ENCODE data around the gene DSCAML1. TPM values are rescaled to one million over a fixed set of nuclear protein-coding genes. Genes with fewer than 3 reads are reported as not detected.

The DSCAML1 gene
- total RNA-seq, 1 donor from 2014 or later: 0.95 TPM

- ATAC-seq (no peak), DNase-seq (no peak)
- H3K9me3 ChIP-seq: no peaks in the 10 kb centered on the region
- intact Hi-C loops (cut with DNase I): no loop called here
- no peak for TF ChIP-seq CTCF (IDR thresholded peaks at IDR 0.05)
- H3K36me3 ChIP-seq: no peaks in the 10 kb centered on the region
- H3K4me3 ChIP-seq: no peak overlapping the region
- H3K27me3 ChIP-seq (ENCODE audit: low read depth): no peaks in the 10 kb centered on the region
- no peaks in the 10 kb centered on the region for H3K4me1 ChIP-seq
- no peak overlapping the region for H3K27ac ChIP-seq
Measured at GRCh38 chr11:117461396-117462182, 335.4 kb downstream of the DSCAML1 start.

DNA sequence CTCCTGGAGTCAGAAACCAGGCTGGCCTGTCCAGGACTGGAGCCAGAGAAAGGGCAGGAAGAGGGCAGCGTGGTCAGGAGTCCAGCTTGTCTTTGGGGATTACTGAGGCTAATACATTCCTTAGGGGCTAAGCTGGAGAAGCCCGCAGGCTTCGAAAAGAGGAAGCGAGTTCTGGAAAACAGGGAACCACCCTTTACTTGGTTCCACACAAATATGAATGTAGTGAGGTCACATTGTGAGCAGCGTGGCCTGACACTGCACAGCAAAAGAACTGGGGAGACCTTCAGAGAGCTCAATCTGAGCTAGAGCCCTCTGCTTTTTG lies 337.1 kb downstream of the DSCAML1 start:
- ATAC-seq: peak; percentile 24 to 28
- intact Hi-C loops (cut with DNase I): no loop called here

GRCh38 chr11:117459123-117459978 lies 337.7 kb downstream of the DSCAML1 start:
- no peaks in the 10 kb centered on the region for H3K4me1 ChIP-seq
- no peaks in the 10 kb centered on the region for H3K36me3 ChIP-seq
- peaks cover under 1% of the 10 kb centered on the region for H3K9me3 ChIP-seq
- intact Hi-C loops (cut with DNase I): no loop called here
- no peak overlapping the region for H3K4me3 ChIP-seq
- ATAC-seq (no peak), DNase-seq (no peak)
- no peaks in the 10 kb centered on the region for H3K27me3 ChIP-seq (ENCODE audit: low read depth)
- TF ChIP-seq CTCF (IDR thresholded peaks at IDR 0.05): no peak
- H3K27ac ChIP-seq: no peak overlapping the region

More for the DNA sequence above, 337.1 kb downstream of the DSCAML1 start:
- Histone ChIP-seq H3K27me3 (ENCODE audit: low read depth) (no peaks in the 10 kb centered on the region), H3K27ac (no peak overlapping the region), H3K9me3 (no peaks in the 10 kb centered on the region), H3K36me3 (no peaks in the 10 kb centered on the region), H3K4me1 (no peaks in the 10 kb centered on the region), H3K4me3 (no peak overlapping the region)
- DNase-seq: no peak
- TF ChIP-seq CTCF (IDR thresholded peaks at IDR 0.05): no peak

- Histone ChIP-seq H3K4me1 (no peaks in the 10 kb centered on the region), H3K36me3 (no peaks in the 10 kb centered on the region), H3K9me3 (peaks cover 8% of the 10 kb centered on the region), H3K27me3 (ENCODE audit: low read depth) (no peaks in the 10 kb centered on the region), H3K4me3 (no peak overlapping the region), H3K27ac (no peak overlapping the region)
- ATAC-seq: peak; percentile 9 to 11
- no peak for DNase-seq
- TF ChIP-seq CTCF (IDR thresholded peaks at IDR 0.05): no peak
- intact Hi-C loops (cut with DNase I): no loop called here
Measured at GRCh38 chr11:117458275-117459122, 338.5 kb downstream of the DSCAML1 start.

DNA sequence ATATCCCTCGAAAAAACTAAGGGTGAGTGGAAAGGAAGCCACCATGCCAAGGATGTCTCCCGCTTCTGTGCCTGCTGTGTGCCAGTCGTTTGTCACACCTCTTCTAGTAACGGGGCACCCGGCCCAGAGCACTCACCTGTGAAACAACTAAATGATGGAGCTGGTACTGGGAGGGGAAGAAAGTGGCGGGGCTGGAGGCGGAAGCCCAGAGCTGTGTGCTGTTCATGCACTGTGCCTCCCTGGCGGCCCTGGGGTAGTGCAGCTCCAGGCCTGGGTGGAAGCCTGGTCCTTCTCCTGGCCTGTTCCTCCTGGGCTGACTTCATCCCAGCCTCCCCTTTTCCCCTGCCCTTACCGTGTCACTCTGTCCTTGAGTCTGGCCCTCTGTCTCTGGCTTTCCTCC lies 339.2 kb downstream of the DSCAML1 start:
- TF ChIP-seq CTCF (IDR thresholded peaks at IDR 0.05): no peak
- no peak for ATAC-seq

More for the DNA sequence above, 339.2 kb downstream of the DSCAML1 start:
- Histone ChIP-seq H3K4me3 (no peak overlapping the region), H3K27ac (no peak overlapping the region), H3K36me3 (no peaks in the 10 kb centered on the region), H3K27me3 (ENCODE audit: low read depth) (no peaks in the 10 kb centered on the region), H3K9me3 (peaks cover 8% of the 10 kb centered on the region), H3K4me1 (no peaks in the 10 kb centered on the region)
- intact Hi-C loops (cut with DNase I): no loop called here
- DNase-seq: no peak

Measured in lower lobe of right lung (tissue), 2 donors.